T-helper 1 cell (primary cell): ENCODE results near the gene GLRA1.
"Not testable (repeated sequence)": the region's sequence is repeated elsewhere in the genome, so short reads cannot be mapped to it uniquely, and the experiment has no call there.

Experiments
- DNase-seq, 5 donors: peaks; one replicate each; pipeline ENCODE4 v3.0.0-alpha.2; 2012 to 2020

GLRA1 gene

GRCh38 chr5:151812757-151813309 lies 111.8 kb downstream of the GLRA1 start:
- DNase-seq, result no peak

GRCh38 chr5:151811593-151812321 lies 112.9 kb downstream of the GLRA1 start:
- no peak for DNase-seq

- no peak for DNase-seq
Observed at GRCh38 chr5:151810897-151811296, 113.8 kb downstream of the GLRA1 start.

GRCh38 chr5:151810449-151810848 lies 114.2 kb downstream of the GLRA1 start:
- no peak for DNase-seq

GRCh38 chr5:151808451-151809169 lies 116.0 kb downstream of the GLRA1 start:
- DNase-seq, result no peak

GRCh38 chr5:151805414-151806223 lies 119.0 kb downstream of the GLRA1 start:
- no peak for DNase-seq

GRCh38 chr5:151800532-151800931 lies 124.1 kb downstream of the GLRA1 start:
- DNase-seq, result no peak

- DNase-seq, result no peak
Observed at GRCh38 chr5:151799407-151799806, 125.2 kb downstream of the GLRA1 start.

GRCh38 chr5:151798674-151799073 lies 126.0 kb downstream of the GLRA1 start:
- no peak for DNase-seq

- no peak for DNase-seq
Observed at GRCh38 chr5:151795426-151795825, 129.2 kb downstream of the GLRA1 start.

GRCh38 chr5:151793358-151793757 lies 131.3 kb downstream of the GLRA1 start:
- no peak for DNase-seq

- DNase-seq, result no peak
Observed at GRCh38 chr5:151787817-151788216, 136.8 kb downstream of the GLRA1 start.

- no peak for DNase-seq
Observed at GRCh38 chr5:151786468-151786867, 138.2 kb downstream of the GLRA1 start.

GRCh38 chr5:151784141-151784540 lies 140.5 kb downstream of the GLRA1 start:
- DNase-seq, result no peak

GRCh38 chr5:151783664-151784063 lies 141.0 kb downstream of the GLRA1 start:
- not testable (repeated sequence) for DNase-seq

- no peak for DNase-seq
Observed at GRCh38 chr5:151781201-151781600, 143.4 kb downstream of the GLRA1 start.

GRCh38 chr5:151780348-151780747 lies 144.3 kb downstream of the GLRA1 start:
- DNase-seq, result no peak

GRCh38 chr5:151779531-151780125 lies 145.0 kb downstream of the GLRA1 start:
- DNase-seq, result no peak

- no peak for DNase-seq
Observed at GRCh38 chr5:151775025-151775606, 149.5 kb downstream of the GLRA1 start.

GRCh38 chr5:151773951-151774350 lies 150.7 kb downstream of the GLRA1 start:
- DNase-seq, result no peak

- DNase-seq, result no peak
Observed at GRCh38 chr5:151772846-151773561, 151.6 kb downstream of the GLRA1 start.
